Gastroesophageal sphincter (tissue), 3 donors: ENCODE measurements around the gene KRTAP10-2.

ENCODE experiments used
- CTCF ChIP-seq, 4 experiments: fragments of 200-600 bp in 2 of 4; fragments of 450-650 bp in 2 of 4; sonication (generic) in 1 of 4; IDR thresholded peaks; one replicate each; pipeline ENCODE4 v1.5.1; 2017 to 2019; ENCODE audit warnings: antibody characterized with exemption in 4 of 4, mild to moderate bottlenecking in 2 of 4, moderate library complexity in 2 of 4
- EP300 ChIP-seq: sonication (generic); formaldehyde crosslinking; IDR thresholded peaks from one replicate; pipeline ENCODE4 v1.6.1; 2017; ENCODE audit warnings: antibody characterized with exemption, mild to moderate bottlenecking
- POLR2A ChIP-seq, 2 donors: fragments of 450-650 bp; IDR thresholded peaks; one replicate each; pipeline ENCODE4 v1.6.1; 2017; ENCODE audit warnings: antibody characterized with exemption in 2 of 2, mild to moderate bottlenecking in 2 of 2, moderate library complexity in 1 of 2
- POLR2AphosphoS5 ChIP-seq: sonication (generic); formaldehyde crosslinking; IDR thresholded peaks from one replicate; pipeline ENCODE4 v1.6.1; 2017; ENCODE audit warnings: antibody characterized with exemption

- TF ChIP-seq CTCF (IDR thresholded peaks at IDR 0.05) (no peak), POLR2A (IDR thresholded peaks at IDR 0.05) (no peak), POLR2AphosphoS5 (no peak), EP300 (no peak)
Observed at GRCh38 chr21:44507673-44508425, 43.5 kb downstream of the KRTAP10-2 start.
